DOHH2 (cell line): Measurements from ENCODE around the gene HBZ.
"Not testable (repeated sequence)": the region's sequence is repeated elsewhere in the genome, so short reads cannot be mapped to it uniquely, and the experiment has no call there.

Experiments used
- H3F3A ChIP-seq: fragments of 200-600 bp; sonication (generic), shearing (Covaris generic); 2 replicates; pipeline ENCODE4 v1.6.0; 2016; ENCODE audit warnings: antibody characterized with exemption, mild to moderate bottlenecking; ENCODE audit not compliant: control insufficient read depth, insufficient read depth
- H3K27ac ChIP-seq: fragments of 200-600 bp; sonication (generic); 2 replicates; pipeline ENCODE4 v1.5.1; 2014; ENCODE audit warnings: low read depth, mild to moderate bottlenecking, low read length, moderate library complexity
- H3K27me3 ChIP-seq: fragments of 200-600 bp; sonication (generic); 2 replicates; pipeline ENCODE4 v1.6.1; 2014; ENCODE audit warnings: mild to moderate bottlenecking, low read length, mixed read lengths; ENCODE audit not compliant: control insufficient read depth
- H3K36me3 ChIP-seq: fragments of 200-600 bp; sonication (generic); 2 replicates; pipeline ENCODE4 v1.6.1; 2014; ENCODE audit warnings: mild to moderate bottlenecking, low read length, moderate library complexity, mixed read lengths; ENCODE audit not compliant: control insufficient read depth
- H3K4me1 ChIP-seq: fragments of 200-600 bp; sonication (generic); 2 replicates; pipeline ENCODE4 v1.6.1; 2014; ENCODE audit warnings: mild to moderate bottlenecking, low read length, mixed read lengths; ENCODE audit not compliant: control insufficient read depth
- H3K4me2 ChIP-seq: fragments of 200-600 bp; sonication (generic); 2 replicates; pipeline ENCODE4 v1.6.0; 2014; ENCODE audit warnings: mild to moderate bottlenecking, low read length, moderate library complexity
- H3K4me3 ChIP-seq: fragments of 200-600 bp; sonication (generic); 2 replicates; pipeline ENCODE4 v1.5.1; 2014; ENCODE audit warnings: mild to moderate bottlenecking, low read length, mixed read lengths
- H3K79me2 ChIP-seq: fragments of 200-600 bp; sonication (generic); 2 replicates; pipeline ENCODE4 v1.6.1; 2014; ENCODE audit warnings: mild to moderate bottlenecking, low read length, mixed read lengths; ENCODE audit not compliant: control insufficient read depth
- H3K9me2 ChIP-seq: fragments of 200-600 bp; sonication (generic); replicated peaks from 2 replicates; pipeline ENCODE4 v1.6.1; 2014; ENCODE audit warnings: mild to moderate bottlenecking, low read length, mixed read lengths; ENCODE audit not compliant: control insufficient read depth
- H3K9me3 ChIP-seq: fragments of 200-600 bp; sonication (generic); 2 replicates; pipeline ENCODE4 v1.6.1; 2014; ENCODE audit warnings: antibody characterized with exemption, low read length, mixed read lengths; ENCODE audit not compliant: control insufficient read depth, insufficient read depth
- H4K20me1 ChIP-seq: fragments of 200-600 bp; sonication (generic); 2 replicates; pipeline ENCODE4 v1.6.0; 2014; ENCODE audit warnings: low read depth, mild to moderate bottlenecking, antibody characterized with exemption, low read length, moderate library complexity; ENCODE audit not compliant: control insufficient read depth, insufficient read depth
- EZH2phosphoT487 ChIP-seq: fragments of 200-600 bp; sonication (generic); IDR thresholded peaks from 2 replicates; pipeline ENCODE4 v1.6.1; 2017; ENCODE audit warnings: borderline replicate concordance, mild to moderate bottlenecking, antibody characterized with exemption, low read length, moderate library complexity, mixed read lengths
- TF ChIP-seq, protein P1 (sequence below): fragments of 200-600 bp; sonication (generic); IDR thresholded peaks from one replicate; pipeline ENCODE4 v1.5.1; 2014; ENCODE audit warnings: antibody characterized with exemption, mild to moderate bottlenecking, low read depth, low read length; ENCODE audit not compliant: poor library complexity, severe bottlenecking

The HBZ gene

GRCh38 chr16:170788-171187 lies 18.3 kb downstream of the HBZ start:
- Histone ChIP-seq H3K27me3 (peaks cover 59% of the 10 kb centered on the region), H3K27ac (no peak overlapping the region)

DNA sequence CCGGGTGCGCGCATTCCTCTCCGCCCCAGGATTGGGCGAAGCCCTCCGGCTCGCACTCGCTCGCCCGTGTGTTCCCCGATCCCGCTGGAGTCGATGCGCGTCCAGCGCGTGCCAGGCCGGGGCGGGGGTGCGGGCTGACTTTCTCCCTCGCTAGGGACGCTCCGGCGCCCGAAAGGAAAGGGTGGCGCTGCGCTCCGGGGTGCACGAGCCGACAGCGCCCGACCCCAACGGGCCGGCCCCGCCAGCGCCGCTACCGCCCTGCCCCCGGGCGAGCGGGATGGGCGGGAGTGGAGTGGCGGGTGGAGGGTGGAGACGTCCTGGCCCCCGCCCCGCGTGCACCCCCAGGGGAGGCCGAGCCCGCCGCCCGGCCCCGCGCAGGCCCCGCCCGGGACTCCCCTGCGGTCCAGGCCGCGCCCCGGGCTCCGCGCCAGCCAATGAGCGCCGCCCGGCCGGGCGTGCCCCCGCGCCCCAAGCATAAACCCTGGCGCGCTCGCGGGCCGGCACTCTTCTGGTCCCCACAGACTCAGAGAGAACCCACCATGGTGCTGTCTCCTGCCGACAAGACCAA lies 20.0 kb downstream of the HBZ start, which contains the start of gene HBA2:
Gene HBA2, plus strand, starts transcription at position 503 of the 568 bp plus-strand sequence. Its CDS starts 37 bp downstream, at position 540.
- not testable (repeated sequence) for H3K4me1 ChIP-seq, H3K27ac ChIP-seq, H3K9me3 ChIP-seq, H3K4me3 ChIP-seq, H3K36me3 ChIP-seq, H3F3A ChIP-seq, H4K20me1 ChIP-seq, H3K79me2 ChIP-seq, H3K9me2 ChIP-seq, H3K4me2 ChIP-seq
- H3K27me3 ChIP-seq: peaks cover 45% of the 10 kb centered on the region

More at GRCh38 chr16:170788-171187, 18.3 kb downstream of the HBZ start:
- Histone ChIP-seq H3K9me3 (no peaks in the 10 kb centered on the region), H3K4me2 (no peak overlapping the region), H3K79me2 (no peaks in the 10 kb centered on the region), H4K20me1 (no peaks in the 10 kb centered on the region), H3K4me3 (no peak overlapping the region), H3F3A (no peaks in the 10 kb centered on the region), H3K4me1 (no peaks in the 10 kb centered on the region), H3K9me2 (no peaks in the 10 kb centered on the region), H3K36me3 (no peaks in the 10 kb centered on the region)
- TF ChIP-seq, protein P1, sequence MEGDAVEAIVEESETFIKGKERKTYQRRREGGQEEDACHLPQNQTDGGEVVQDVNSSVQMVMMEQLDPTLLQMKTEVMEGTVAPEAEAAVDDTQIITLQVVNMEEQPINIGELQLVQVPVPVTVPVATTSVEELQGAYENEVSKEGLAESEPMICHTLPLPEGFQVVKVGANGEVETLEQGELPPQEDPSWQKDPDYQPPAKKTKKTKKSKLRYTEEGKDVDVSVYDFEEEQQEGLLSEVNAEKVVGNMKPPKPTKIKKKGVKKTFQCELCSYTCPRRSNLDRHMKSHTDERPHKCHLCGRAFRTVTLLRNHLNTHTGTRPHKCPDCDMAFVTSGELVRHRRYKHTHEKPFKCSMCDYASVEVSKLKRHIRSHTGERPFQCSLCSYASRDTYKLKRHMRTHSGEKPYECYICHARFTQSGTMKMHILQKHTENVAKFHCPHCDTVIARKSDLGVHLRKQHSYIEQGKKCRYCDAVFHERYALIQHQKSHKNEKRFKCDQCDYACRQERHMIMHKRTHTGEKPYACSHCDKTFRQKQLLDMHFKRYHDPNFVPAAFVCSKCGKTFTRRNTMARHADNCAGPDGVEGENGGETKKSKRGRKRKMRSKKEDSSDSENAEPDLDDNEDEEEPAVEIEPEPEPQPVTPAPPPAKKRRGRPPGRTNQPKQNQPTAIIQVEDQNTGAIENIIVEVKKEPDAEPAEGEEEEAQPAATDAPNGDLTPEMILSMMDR: no peak
- TF ChIP-seq EZH2phosphoT487: no peak

DNA sequence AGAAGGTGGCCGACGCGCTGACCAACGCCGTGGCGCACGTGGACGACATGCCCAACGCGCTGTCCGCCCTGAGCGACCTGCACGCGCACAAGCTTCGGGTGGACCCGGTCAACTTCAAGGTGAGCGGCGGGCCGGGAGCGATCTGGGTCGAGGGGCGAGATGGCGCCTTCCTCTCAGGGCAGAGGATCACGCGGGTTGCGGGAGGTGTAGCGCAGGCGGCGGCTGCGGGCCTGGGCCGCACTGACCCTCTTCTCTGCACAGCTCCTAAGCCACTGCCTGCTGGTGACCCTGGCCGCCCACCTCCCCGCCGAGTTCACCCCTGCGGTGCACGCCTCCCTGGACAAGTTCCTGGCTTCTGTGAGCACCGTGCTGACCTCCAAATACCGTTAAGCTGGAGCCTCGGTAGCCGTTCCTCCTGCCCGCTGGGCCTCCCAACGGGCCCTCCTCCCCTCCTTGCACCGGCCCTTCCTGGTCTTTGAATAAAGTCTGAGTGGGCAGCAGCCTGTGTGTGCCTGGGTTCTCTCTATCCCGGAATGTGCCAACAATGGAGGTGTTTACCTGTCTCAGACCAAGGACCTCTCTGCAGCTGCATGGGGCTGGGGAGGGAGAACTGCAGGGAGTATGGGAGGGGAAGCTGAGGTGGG lies 20.9 kb downstream of the HBZ start:
- H3K27me3 ChIP-seq: peaks cover 45% of the 10 kb centered on the region
- H4K20me1 ChIP-seq, H3K4me3 ChIP-seq, H3K27ac ChIP-seq, H3K4me2 ChIP-seq, H3K36me3 ChIP-seq, H3F3A ChIP-seq, H3K9me2 ChIP-seq, H3K4me1 ChIP-seq, H3K9me3 ChIP-seq, H3K79me2 ChIP-seq: not testable (repeated sequence)

- not testable (repeated sequence) for H4K20me1 ChIP-seq, H3K4me3 ChIP-seq, H3K4me1 ChIP-seq, H3K9me3 ChIP-seq, H3K27ac ChIP-seq, H3K4me2 ChIP-seq, H3K36me3 ChIP-seq, H3F3A ChIP-seq, H3K9me2 ChIP-seq, H3K79me2 ChIP-seq
- peaks cover 38% of the 10 kb centered on the region for H3K27me3 ChIP-seq
Measured at GRCh38 chr16:173928-174769, 21.7 kb downstream of the HBZ start.
